Thymus (tissue), 11 donors: ENCODE measurements around the gene RNF214. TPM values are rescaled to one million over a fixed set of nuclear protein-coding genes. Genes with fewer than 3 reads are reported as not detected.

Source experiments
- DNase-seq, 9 donors: peaks; one replicate each; pipeline ENCODE4 v3.0.0-alpha.2; 2013; ENCODE audit warnings: low spot score in 9 of 9, low read depth in 6 of 9, missing footprints in 1 of 9
- H3K27ac ChIP-seq, 2 donors: one replicate each; pipeline ENCODE4 v1.5.1; 2013; ENCODE audit warnings: control low read depth in 1 of 2, low read depth in 1 of 2, low read length in 1 of 2, mild to moderate bottlenecking in 1 of 2, moderate library complexity in 1 of 2
- H3K27me3 ChIP-seq, 2 donors: one replicate each; pipeline ENCODE4 v1.5.1; 2013; ENCODE audit warnings: low read length in 1 of 2; ENCODE audit not compliant: control insufficient read depth in 2 of 2, insufficient read depth in 1 of 2
- H3K36me3 ChIP-seq, 2 donors: one replicate each; pipeline ENCODE4 v1.5.1; 2013; ENCODE audit warnings: low read length in 1 of 2, mild to moderate bottlenecking in 1 of 2, moderate library complexity in 1 of 2; ENCODE audit not compliant: control insufficient read depth in 2 of 2, insufficient read depth in 2 of 2
- H3K4me1 ChIP-seq, 2 donors: one replicate each; pipeline ENCODE4 v1.5.1; 2013; ENCODE audit warnings: low read length in 2 of 2; ENCODE audit not compliant: control insufficient read depth in 2 of 2, insufficient read depth in 2 of 2
- H3K4me3 ChIP-seq, 2 donors: one replicate each; pipeline ENCODE4 v1.5.1; 2013; ENCODE audit warnings: low read length in 2 of 2, control low read depth in 1 of 2, mild to moderate bottlenecking in 1 of 2
- H3K9me3 ChIP-seq, 2 donors: one replicate each; pipeline ENCODE4 v1.5.1; 2013; ENCODE audit warnings: low read length in 1 of 2, mild to moderate bottlenecking in 1 of 2; ENCODE audit not compliant: control insufficient read depth in 2 of 2, insufficient read depth in 1 of 2
- WGBS: extraction: QIAGEN DNeasy Blood & Tissue Kit; methylation state at CpG from one replicate; pipeline ENCODE4 v1.1.7; 2013; 5-methylcytosine and 5-hydroxymethylcytosine counted together
- polyA plus RNA-seq: library from polyadenylated mRNA; stranded (reverse); fragments of 200-250 nt; gene quantifications from one replicate; pipeline ENCODE4 v1.2.3, GENCODE V29; 2013
- total RNA-seq: library from RNA; stranded (reverse); fragments of 120-200 nt; gene quantifications from one replicate; pipeline ENCODE4 v1.2.4, GENCODE V29; 2013
- donor health status: healthy.

The RNF214 gene
- total and polyA plus RNA-seq, 2 donors = 7.1 to 12.0 TPM

DNA sequence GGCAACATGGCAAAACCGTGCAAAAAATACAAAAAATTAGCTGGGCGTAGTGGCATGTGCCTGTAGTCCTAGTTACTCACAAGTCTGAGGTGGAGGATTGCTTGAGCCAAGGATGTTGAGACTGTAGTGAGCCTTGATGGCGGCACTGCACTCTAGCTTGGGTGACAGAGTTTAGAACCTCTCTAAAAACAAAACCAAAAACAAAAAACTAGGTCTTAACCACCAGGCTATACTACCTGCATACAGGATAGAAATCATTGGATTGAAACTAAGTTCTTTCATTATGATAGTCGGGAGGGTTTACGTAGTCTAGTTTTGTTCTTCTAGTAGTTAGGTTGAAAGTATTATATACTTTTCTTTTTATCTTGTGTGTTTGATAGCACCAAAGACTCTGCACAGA lies 5.8 kb downstream of the RNF214 start:
- H3K36me3 ChIP-seq = peaks cover 19 to 21% of the 10 kb centered on the region in 2 donors
- H3K27ac ChIP-seq = no peak overlapping the region
- peaks cover 0 to 4% of the 10 kb centered on the region in 2 donors for H3K4me1 ChIP-seq
- no peak overlapping the region for H3K4me3 ChIP-seq
- no peaks in the 10 kb centered on the region for H3K27me3 ChIP-seq
- WGBS = 98% methylated on average over 5 of the region's 5 CpGs
- no peak for DNase-seq
- H3K9me3 ChIP-seq = no peaks in the 10 kb centered on the region

GRCh38 chr11:117239295-117239694 lies 6.8 kb downstream of the RNF214 start:
- no peak for DNase-seq
- H3K4me1 ChIP-seq = no peaks in the 10 kb centered on the region
- H3K9me3 ChIP-seq = no peaks in the 10 kb centered on the region
- no peaks in the 10 kb centered on the region for H3K27me3 ChIP-seq
- H3K27ac ChIP-seq = no peak overlapping the region
- WGBS = 95% methylated on average over 6 of the region's 6 CpGs
- peaks cover 19 to 28% of the 10 kb centered on the region in 2 donors for H3K36me3 ChIP-seq
- no peak overlapping the region for H3K4me3 ChIP-seq

- DNase-seq = no peak
- Histone ChIP-seq H3K9me3 (no peaks in the 10 kb centered on the region), H3K4me3 (no peak overlapping the region), H3K4me1 (no peaks in the 10 kb centered on the region), H3K36me3 (peaks cover 23 to 47% of the 10 kb centered on the region in 2 donors), H3K27ac (no peak overlapping the region), H3K27me3 (no peaks in the 10 kb centered on the region)
- WGBS = 98% methylated on average over 4 of the region's 4 CpGs
These were observed 15.9 kb downstream of the RNF214 start for GRCh38 chr11:117248341-117248740.

- H3K27ac ChIP-seq = no peak overlapping the region
- WGBS = 97% methylated on average over 4 of the region's 4 CpGs
- H3K4me3 ChIP-seq = no peak overlapping the region
- peaks cover 26 to 41% of the 10 kb centered on the region in 2 donors for H3K36me3 ChIP-seq
- H3K9me3 ChIP-seq = no peaks in the 10 kb centered on the region
- no peak for DNase-seq
- no peaks in the 10 kb centered on the region for H3K27me3 ChIP-seq
- no peaks in the 10 kb centered on the region for H3K4me1 ChIP-seq
These were observed 17.1 kb downstream of the RNF214 start for GRCh38 chr11:117249571-117249970.

DNA sequence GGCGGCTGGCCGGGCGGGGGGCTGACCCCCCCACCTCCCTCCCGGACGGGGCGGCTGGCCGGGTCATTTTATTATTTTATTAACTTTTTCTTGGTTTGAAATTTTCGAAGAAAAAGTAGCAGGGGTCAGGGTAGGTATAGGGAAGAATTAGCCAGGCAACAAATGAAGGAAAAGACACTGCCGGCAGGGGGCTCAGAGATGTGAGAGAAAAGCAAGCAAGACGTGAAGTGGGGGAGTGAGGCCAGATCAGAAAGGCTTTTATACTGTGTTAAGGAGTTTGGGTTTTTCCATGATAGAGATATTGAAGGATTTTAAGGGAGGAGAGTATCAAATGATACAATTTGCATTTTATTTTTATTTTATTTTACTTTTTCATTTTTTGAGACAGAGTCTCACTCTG lies 19.0 kb downstream of the RNF214 start:
- WGBS = 96% methylated on average over 10 of the region's 10 CpGs
- H3K4me1 ChIP-seq = no peaks in the 10 kb centered on the region
- H3K4me3 ChIP-seq = no peak overlapping the region
- no peak overlapping the region for H3K27ac ChIP-seq
- H3K9me3 ChIP-seq = no peaks in the 10 kb centered on the region
- no peak for DNase-seq
- H3K27me3 ChIP-seq = no peaks in the 10 kb centered on the region
- H3K36me3 ChIP-seq = peaks cover 20 to 26% of the 10 kb centered on the region in 2 donors

- H3K9me3 ChIP-seq = no peaks in the 10 kb centered on the region
- WGBS = 95% methylated on average over 3 of the region's 3 CpGs
- no peak for DNase-seq
- no peak overlapping the region for H3K4me3 ChIP-seq
- no peak overlapping the region for H3K27ac ChIP-seq
- H3K36me3 ChIP-seq = peaks cover 3 to 5% of the 10 kb centered on the region in 2 donors
- H3K4me1 ChIP-seq = no peaks in the 10 kb centered on the region
- H3K27me3 ChIP-seq = no peaks in the 10 kb centered on the region
These were observed 23.5 kb downstream of the RNF214 start for GRCh38 chr11:117255966-117256365.

DNA sequence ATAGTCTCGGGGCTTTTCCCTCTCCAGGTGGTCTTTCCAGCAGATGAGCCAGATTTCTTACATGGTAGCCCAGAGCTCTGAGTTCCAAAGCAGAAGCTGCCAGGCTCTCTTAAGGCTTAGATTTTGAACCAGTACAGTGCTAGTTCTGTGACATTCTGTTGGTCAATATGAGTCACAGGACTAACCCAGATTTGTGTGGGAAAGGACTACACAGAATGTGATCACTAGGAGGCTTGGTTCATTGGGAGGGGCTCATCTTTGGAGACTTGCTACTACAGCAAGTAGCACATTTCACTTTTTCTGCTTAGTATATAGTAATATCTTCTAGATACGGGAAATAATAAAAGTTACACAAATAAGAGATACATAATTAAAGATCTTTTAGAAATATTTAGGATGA lies 24.1 kb downstream of the RNF214 start:
- no peaks in the 10 kb centered on the region for H3K27me3 ChIP-seq
- no peak overlapping the region for H3K27ac ChIP-seq
- DNase-seq = no peak
- no peaks in the 10 kb centered on the region for H3K9me3 ChIP-seq
- whole genome bisulfite sequencing = 75% methylated on average over 2 of the region's 2 CpGs
- H3K4me1 ChIP-seq = no peaks in the 10 kb centered on the region
- no peak overlapping the region for H3K4me3 ChIP-seq
- peaks cover 3 to 7% of the 10 kb centered on the region in 2 donors for H3K36me3 ChIP-seq

GRCh38 chr11:117258576-117258975 lies 26.1 kb downstream of the RNF214 start:
- peaks cover 5% of the 10 kb centered on the region in 2 donors for H3K36me3 ChIP-seq
- no peak overlapping the region for H3K4me3 ChIP-seq
- no peaks in the 10 kb centered on the region for H3K9me3 ChIP-seq
- DNase-seq = no peak
- no peaks in the 10 kb centered on the region for H3K4me1 ChIP-seq
- 98% methylated on average over 2 of the region's 2 CpGs for WGBS
- H3K27me3 ChIP-seq = no peaks in the 10 kb centered on the region
- no peak overlapping the region for H3K27ac ChIP-seq

- H3K27me3 ChIP-seq = no peaks in the 10 kb centered on the region
- DNase-seq = no peak
- WGBS = 93% methylated on average over 1 of the region's 1 CpG
- H3K9me3 ChIP-seq = no peaks in the 10 kb centered on the region
- no peak overlapping the region for H3K27ac ChIP-seq
- no peaks in the 10 kb centered on the region for H3K4me1 ChIP-seq
- peaks cover 2% of the 10 kb centered on the region in 2 donors for H3K36me3 ChIP-seq
- no peak overlapping the region for H3K4me3 ChIP-seq
These were observed 26.9 kb downstream of the RNF214 start for GRCh38 chr11:117259417-117259816.
